Activated T-helper 9 cell treated with anti-CD3 and anti-CD28 coated beads, Interleukin-2, amount 50 U/mL, for 16 hours (primary cell): ENCODE results near the gene EIF4B.
"Not testable (repeated sequence)": the region's sequence is repeated elsewhere in the genome, so short reads cannot be mapped to it uniquely, and the experiment has no call there.

Experiments used
- DNase-seq: peaks from one replicate; pipeline ENCODE4 v3.0.0-alpha.2; 2020; ENCODE audit warnings: low read depth

Gene EIF4B

GRCh38 chr12:52992699-52993557 is 13.3 kb upstream of the EIF4B start:
- no peak for DNase-seq

GRCh38 chr12:52993558-52993869 is 12.7 kb upstream of the EIF4B start:
- no peak for DNase-seq

GRCh38 chr12:53004178-53004577 is 2.1 kb upstream of the EIF4B start:
- no peak for DNase-seq

GRCh38 chr12:53004582-53004981 is 1.7 kb upstream of the EIF4B start:
- DNase-seq = no peak

GRCh38 chr12:53005215-53005985 is 856 bp upstream of the EIF4B start:
- no peak for DNase-seq

- DNase-seq = peak; percentile 78
Observed at GRCh38 chr12:53006810-53007309, 604 bp downstream of the EIF4B start.

- DNase-seq = no peak
Observed at GRCh38 chr12:53007343-53007742, 1.1 kb downstream of the EIF4B start.

- not testable (repeated sequence) for DNase-seq
Observed at GRCh38 chr12:53008760-53009159, 2.5 kb downstream of the EIF4B start.

GRCh38 chr12:53010955-53011354 is 4.7 kb downstream of the EIF4B start:
- DNase-seq = no peak

GRCh38 chr12:53011889-53012288 is 5.6 kb downstream of the EIF4B start:
- no peak for DNase-seq

GRCh38 chr12:53012928-53013327 is 6.7 kb downstream of the EIF4B start:
- DNase-seq = no peak

GRCh38 chr12:53014709-53015108 is 8.5 kb downstream of the EIF4B start:
- no peak for DNase-seq

- no peak for DNase-seq
Observed at GRCh38 chr12:53025250-53025649, 19.0 kb downstream of the EIF4B start.

GRCh38 chr12:53027014-53027413 is 20.8 kb downstream of the EIF4B start:
- not testable (repeated sequence) for DNase-seq

- no peak for DNase-seq
Observed at GRCh38 chr12:53031616-53032015, 25.4 kb downstream of the EIF4B start.

- DNase-seq = not testable (repeated sequence)
Observed at GRCh38 chr12:53033832-53034231, 27.6 kb downstream of the EIF4B start.

- no peak for DNase-seq
Observed at GRCh38 chr12:53034459-53034858, 28.2 kb downstream of the EIF4B start.

- no peak for DNase-seq
Observed at GRCh38 chr12:53036802-53037201, 30.5 kb downstream of the EIF4B start.

GRCh38 chr12:53039851-53040250 is 33.6 kb downstream of the EIF4B start:
- no peak for DNase-seq

GRCh38 chr12:53042607-53043454 is 36.6 kb downstream of the EIF4B start:
- no peak for DNase-seq

GRCh38 chr12:53044052-53044581 is 37.9 kb downstream of the EIF4B start:
- DNase-seq = no peak
